Measurements from ENCODE around the gene CAPZB.

CAPZB gene

GRCh38 chr1:19447550-19447949 lies 37.8 kb downstream of the CAPZB start:
- DNase-seq = no peak

- no peak for DNase-seq
Measured at GRCh38 chr1:19445417-19446342, 39.7 kb downstream of the CAPZB start.

- DNase-seq = no peak
Measured at GRCh38 chr1:19444296-19445021, 40.9 kb downstream of the CAPZB start.

- no peak for DNase-seq
Measured at GRCh38 chr1:19443326-19443725, 42.0 kb downstream of the CAPZB start.

- DNase-seq = no peak
Measured at GRCh38 chr1:19442154-19443096, 42.9 kb downstream of the CAPZB start.

- DNase-seq = no peak
Measured at GRCh38 chr1:19441048-19441780, 44.1 kb downstream of the CAPZB start.

- peak in 1 of 2 donors; percentile 48 for DNase-seq
Measured at GRCh38 chr1:19439464-19440171, 45.7 kb downstream of the CAPZB start.

- no peak for DNase-seq
Measured at GRCh38 chr1:19438516-19439195, 46.7 kb downstream of the CAPZB start.

GRCh38 chr1:19437891-19438294 lies 47.4 kb downstream of the CAPZB start:
- DNase-seq = no peak

- DNase-seq = peak in 1 of 2 donors; percentile 34
Measured at GRCh38 chr1:19436716-19437476, 48.4 kb downstream of the CAPZB start.

GRCh38 chr1:19435851-19436455 lies 49.4 kb downstream of the CAPZB start:
- DNase-seq = no peak

- DNase-seq = peak in 1 of 2 donors; percentile 72
Measured at GRCh38 chr1:19435181-19435580, 50.2 kb downstream of the CAPZB start.

- DNase-seq = no peak
Measured at GRCh38 chr1:19433719-19433998, 51.7 kb downstream of the CAPZB start.

- no peak for DNase-seq
Measured at GRCh38 chr1:19432943-19433718, 52.2 kb downstream of the CAPZB start.

- DNase-seq = no peak
Measured at GRCh38 chr1:19430121-19431068, 54.9 kb downstream of the CAPZB start.

- no peak for DNase-seq
Measured at GRCh38 chr1:19429611-19430010, 55.7 kb downstream of the CAPZB start.

- DNase-seq = no peak
Measured at GRCh38 chr1:19427087-19427781, 58.1 kb downstream of the CAPZB start.
